Ishikawa (cell line): ENCODE data around the gene SAA1.

Experiments used
- CEBPB ChIP-seq: IDR thresholded peaks from 2 replicates; pipeline ENCODE4 v1.6.1; 2012
- CREB1 ChIP-seq: IDR thresholded peaks from 2 replicates; pipeline ENCODE4 v1.6.1; 2012; ENCODE audit warnings: low read depth
- EGR1 ChIP-seq: IDR thresholded peaks from 2 replicates; pipeline ENCODE4 v1.6.1; 2012
- EP300 ChIP-seq: IDR thresholded peaks from 2 replicates; pipeline ENCODE4 v1.6.1; 2012; ENCODE audit warnings: borderline replicate concordance
- FOXM1 ChIP-seq: IDR thresholded peaks from 2 replicates; pipeline ENCODE4 v1.6.1; 2012; ENCODE audit warnings: low read depth, borderline replicate concordance
- MAX ChIP-seq: IDR thresholded peaks from 2 replicates; pipeline ENCODE4 v1.6.1; 2012
- NFIC ChIP-seq: IDR thresholded peaks from 2 replicates; pipeline ENCODE4 v1.6.1; 2012
- RAD21 ChIP-seq: IDR thresholded peaks from 2 replicates; pipeline ENCODE4 v1.6.1; 2012; ENCODE audit warnings: low read depth
- REST ChIP-seq: IDR thresholded peaks from 2 replicates; pipeline ENCODE4 v1.6.1; 2012; ENCODE audit warnings: low read depth, mild to moderate bottlenecking
- TAF1 ChIP-seq: IDR thresholded peaks from 2 replicates; pipeline ENCODE4 v1.6.1; 2012; ENCODE audit warnings: low read depth, mild to moderate bottlenecking
- TCF12 ChIP-seq: IDR thresholded peaks from 2 replicates; pipeline ENCODE4 v1.6.1; 2012; ENCODE audit warnings: low read depth
- TEAD4 ChIP-seq: IDR thresholded peaks from 2 replicates; pipeline ENCODE4 v1.6.1; 2012
- USF1 ChIP-seq: IDR thresholded peaks from 2 replicates; pipeline ENCODE4 v1.6.1; 2012
- YY1 ChIP-seq: IDR thresholded peaks from 2 replicates; pipeline ENCODE4 v1.6.1; 2012; ENCODE audit warnings: low read depth
- ZBTB7A ChIP-seq: IDR thresholded peaks from 2 replicates; pipeline ENCODE4 v1.6.1; 2012; ENCODE audit warnings: low read depth

Gene SAA1

GRCh38 chr11:18307461-18308139 is 41.5 kb downstream of the SAA1 start:
- TF ChIP-seq EGR1 (no peak), NFIC (no peak), RAD21 (no peak), FOXM1 (no peak), MAX (no peak), TCF12 (no peak), ZBTB7A (no peak), YY1 (no peak), USF1 (no peak), TAF1 (no peak), REST (no peak), TEAD4 (no peak), CEBPB (no peak), CREB1 (no peak), EP300 (no peak)

GRCh38 chr11:18308242-18308641 is 42.2 kb downstream of the SAA1 start:
- TF ChIP-seq NFIC (no peak), EP300 (no peak), TAF1 (no peak), USF1 (no peak), CEBPB (no peak), EGR1 (no peak), YY1 (no peak), TEAD4 (no peak), CREB1 (no peak), RAD21 (no peak), REST (no peak), ZBTB7A (no peak), TCF12 (no peak)

GRCh38 chr11:18309691-18310090 is 43.6 kb downstream of the SAA1 start:
- TF ChIP-seq TAF1: no peak
- TF ChIP-seq CEBPB: no peak
- no peak for TF ChIP-seq FOXM1
- TF ChIP-seq CREB1: no peak
- TF ChIP-seq USF1: no peak
- no peak for TF ChIP-seq REST
- TF ChIP-seq RAD21: no peak
- TF ChIP-seq EGR1: no peak
- TF ChIP-seq EP300: no peak
- TF ChIP-seq TEAD4: no peak

- TF ChIP-seq NFIC: no peak
- no peak for TF ChIP-seq EP300
- no peak for TF ChIP-seq RAD21
- no peak for TF ChIP-seq EGR1
- TF ChIP-seq ZBTB7A: no peak
- no peak for TF ChIP-seq REST
- no peak for TF ChIP-seq YY1
- TF ChIP-seq USF1: no peak
- no peak for TF ChIP-seq MAX
- no peak for TF ChIP-seq TEAD4
- no peak for TF ChIP-seq TCF12
- TF ChIP-seq FOXM1: no peak
Observed at GRCh38 chr11:18310800-18311340, 44.8 kb downstream of the SAA1 start.
